Thoracic aorta (tissue), 2 donors: ENCODE measurements around the gene FOXP2. TPM values are rescaled to one million over a fixed set of nuclear protein-coding genes. Genes with fewer than 3 reads are reported as not detected.

Experiments used
- ATAC-seq: fragments of 150-250 bp; one replicate; pipeline ENCODE4 v1.8.0; 2017; ENCODE audit warnings: low read depth; ENCODE audit not compliant: insufficient number of reproducible peaks, low FRiP score
- DNase-seq: peaks from one replicate; pipeline ENCODE4 v3.0.0-alpha.2; 2020; ENCODE audit warnings: low spot score
- H3K27ac ChIP-seq, 2 donors: fragments of 200-600 bp; sonication (generic); 1 replicate in 1 of 2; 2 replicates in 1 of 2; pipeline ENCODE4 v1.5.1; 2016; ENCODE audit warnings: mild to moderate bottlenecking in 2 of 2, moderate library complexity in 2 of 2
- H3K27me3 ChIP-seq: fragments of 200-600 bp; sonication (generic); replicated peaks from 2 replicates; pipeline ENCODE4 v1.6.0; 2016; ENCODE audit warnings: mild to moderate bottlenecking; ENCODE audit not compliant: insufficient read depth
- H3K36me3 ChIP-seq: fragments of 200-600 bp; sonication (generic); one replicate; pipeline ENCODE4 v1.5.1; 2016
- H3K4me1 ChIP-seq, 2 donors: fragments of 200-600 bp; sonication (generic); 1 replicate in 1 of 2; 2 replicates in 1 of 2; pipeline versions ENCODE4 v1.5.1 to v1.6.0; 2016; ENCODE audit warnings: low read depth in 2 of 2, mild to moderate bottlenecking in 1 of 2; ENCODE audit not compliant: control insufficient read depth in 1 of 2
- H3K4me3 ChIP-seq: fragments of 200-600 bp; sonication (generic); 2 replicates; pipeline ENCODE4 v1.5.1; 2016; ENCODE audit warnings: mild to moderate bottlenecking
- H3K9me3 ChIP-seq: fragments of 200-600 bp; sonication (generic); 2 replicates; pipeline ENCODE4 v1.5.1; 2016
- CTCF ChIP-seq: fragments of 200-600 bp; sonication (generic); IDR thresholded peaks from one replicate; pipeline ENCODE4 v1.5.1; 2019; ENCODE audit warnings: antibody characterized with exemption
- total RNA-seq, 2 donors: library from RNA; depleted of rRNA; stranded (reverse); fragments of >200 nt; gene quantifications; one replicate each; pipeline versions ENCODE4 v1.1.0 to v1.2.3, GENCODE V29; 2016

The FOXP2 gene
- total RNA-seq, 2 donors from 2014 or later = 16.7 to 17.6 TPM

GRCh38 chr7:114620208-114620607 lies 205.6 kb downstream of the FOXP2 start:
- no peaks in the 10 kb centered on the region for H3K9me3 ChIP-seq
- no peak overlapping the region for H3K4me3 ChIP-seq
- ATAC-seq (no peak), DNase-seq (no peak)
- peaks cover 0 to 5% of the 10 kb centered on the region in 2 donors for H3K4me1 ChIP-seq
- H3K36me3 ChIP-seq = no peaks in the 10 kb centered on the region
- H3K27me3 ChIP-seq = no peaks in the 10 kb centered on the region
- TF ChIP-seq CTCF = no peak
- no peak overlapping the region for H3K27ac ChIP-seq

GRCh38 chr7:114622221-114622620 lies 207.6 kb downstream of the FOXP2 start:
- no peak overlapping the region for H3K27ac ChIP-seq
- TF ChIP-seq CTCF = no peak
- ATAC-seq (no peak), DNase-seq (no peak)
- no peaks in the 10 kb centered on the region for H3K36me3 ChIP-seq
- no peak overlapping the region for H3K4me3 ChIP-seq
- H3K4me1 ChIP-seq = peaks cover 0 to 5% of the 10 kb centered on the region in 2 donors
- no peaks in the 10 kb centered on the region for H3K9me3 ChIP-seq
- H3K27me3 ChIP-seq = no peaks in the 10 kb centered on the region

GRCh38 chr7:114623146-114623545 lies 208.5 kb downstream of the FOXP2 start:
- Histone ChIP-seq H3K27me3 (no peaks in the 10 kb centered on the region), H3K36me3 (no peaks in the 10 kb centered on the region), H3K9me3 (no peaks in the 10 kb centered on the region), H3K4me1 (peaks cover 0 to 5% of the 10 kb centered on the region in 2 donors), H3K27ac (no peak overlapping the region), H3K4me3 (no peak overlapping the region)
- ATAC-seq (no peak), DNase-seq (no peak)
- TF ChIP-seq CTCF = no peak

GRCh38 chr7:114627231-114627630 lies 212.6 kb downstream of the FOXP2 start:
- Histone ChIP-seq H3K36me3 (peaks cover 5% of the 10 kb centered on the region), H3K9me3 (no peaks in the 10 kb centered on the region), H3K27ac (no peak overlapping the region), H3K27me3 (no peaks in the 10 kb centered on the region), H3K4me1 (no peaks in the 10 kb centered on the region), H3K4me3 (no peak overlapping the region)
- no peak for ATAC-seq
- no peak for DNase-seq
- TF ChIP-seq CTCF = no peak

GRCh38 chr7:114628362-114628761 lies 213.7 kb downstream of the FOXP2 start:
- DNase-seq (no peak), ATAC-seq (no peak)
- Histone ChIP-seq H3K4me3 (no peak overlapping the region), H3K9me3 (no peaks in the 10 kb centered on the region), H3K4me1 (no peaks in the 10 kb centered on the region), H3K27ac (no peak overlapping the region), H3K36me3 (peaks cover 5% of the 10 kb centered on the region), H3K27me3 (no peaks in the 10 kb centered on the region)
- TF ChIP-seq CTCF = no peak
